HG03045 (cell line): ENCODE results near the gene CFAP77.

Source experiments
- ATAC-seq: cut with Tn5 transposase; IDR thresholded peaks from one replicate; pipeline ENCODE4 v1.9.1; 2021; ENCODE audit warnings: mild to moderate bottlenecking, moderate library complexity; ENCODE audit not compliant: unreplicated experiment

The CFAP77 gene

GRCh38 chr9:132486706-132487350 lies 76.8 kb downstream of the CFAP77 start:
- no peak for ATAC-seq

GRCh38 chr9:132487351-132487791 lies 77.4 kb downstream of the CFAP77 start:
- no peak for ATAC-seq

GRCh38 chr9:132487980-132488535 lies 78.0 kb downstream of the CFAP77 start:
- ATAC-seq: no peak

GRCh38 chr9:132488626-132489025 lies 78.6 kb downstream of the CFAP77 start:
- no peak for ATAC-seq

GRCh38 chr9:132489536-132489935 lies 79.5 kb downstream of the CFAP77 start:
- no peak for ATAC-seq

- no peak for ATAC-seq
These were observed 84.8 kb downstream of the CFAP77 start for GRCh38 chr9:132494857-132495256.

GRCh38 chr9:132497731-132498130 lies 87.7 kb downstream of the CFAP77 start:
- no peak for ATAC-seq

- no peak for ATAC-seq
These were observed 88.7 kb downstream of the CFAP77 start for GRCh38 chr9:132498531-132499210.

- ATAC-seq: no peak
These were observed 89.2 kb downstream of the CFAP77 start for GRCh38 chr9:132499251-132499650.

GRCh38 chr9:132500193-132500592 lies 90.2 kb downstream of the CFAP77 start:
- ATAC-seq: no peak

- ATAC-seq: no peak
These were observed 92.5 kb downstream of the CFAP77 start for GRCh38 chr9:132502480-132502879.

GRCh38 chr9:132503116-132503515 lies 93.1 kb downstream of the CFAP77 start:
- no peak for ATAC-seq

GRCh38 chr9:132504488-132504887 lies 94.5 kb downstream of the CFAP77 start:
- no peak for ATAC-seq

- no peak for ATAC-seq
These were observed 96.1 kb downstream of the CFAP77 start for GRCh38 chr9:132505991-132506655.

GRCh38 chr9:132506977-132507669 lies 97.1 kb downstream of the CFAP77 start:
- no peak for ATAC-seq

GRCh38 chr9:132507670-132508469 lies 97.9 kb downstream of the CFAP77 start:
- no peak for ATAC-seq

- ATAC-seq: no peak
These were observed 100.2 kb downstream of the CFAP77 start for GRCh38 chr9:132509928-132510874.

GRCh38 chr9:132511191-132511999 lies 101.4 kb downstream of the CFAP77 start:
- no peak for ATAC-seq
